ENCODE data around the gene KRT6B. TPM values are rescaled to one million over a fixed set of nuclear protein-coding genes. Genes with fewer than 3 reads are reported as not detected.
"Not testable (repeated sequence)": the region's sequence is repeated elsewhere in the genome, so short reads cannot be mapped to it uniquely, and the experiment has no call there.

Gene KRT6B
- polyA plus RNA-seq (ENCODE audit: insufficient read length in 3 of 3) = not detected
- long read RNA-seq, donor 1 = 0 reads
- long read RNA-seq, donor 2 = 0 reads
- long read RNA-seq, donor 3 = 0 reads
- long read RNA-seq, donor 4 = 0 reads
- long read RNA-seq, donor 5 = 0 reads
- long read RNA-seq, donor 6 = 0 reads
- long read RNA-seq, donor 7 = 0 reads
- long read RNA-seq, donor 8 = 0 reads
- long read RNA-seq, donor 9 = 0 reads
- long read RNA-seq, donor 10 = 0 reads
- long read RNA-seq, donor 11 = 0 reads
- long read RNA-seq, donor 12 = 0 reads
- long read RNA-seq, donor 13 = 0 reads
- long read RNA-seq, donor 14 = 0 reads
- long read RNA-seq, donor 15 = 0 reads
- long read RNA-seq, donor 16 = 0 reads

GRCh38 chr12:52452101-52452500, at the start of gene KRT6B:
Gene KRT6B, minus strand, starts transcription at chr12:52452146. Its CDS starts 68 bp downstream, at chr12:52452078.
- no peak for DNase-seq

GRCh38 chr12:52501490-52501889, 49.5 kb upstream of the KRT6B start:
- no peak for DNase-seq

GRCh38 chr12:52500574-52500973, 48.6 kb upstream of the KRT6B start:
- DNase-seq = not testable (repeated sequence)

- no peak for DNase-seq
Measured at GRCh38 chr12:52499806-52500560, 48.0 kb upstream of the KRT6B start.

GRCh38 chr12:52498946-52499345, 47.0 kb upstream of the KRT6B start:
- no peak for DNase-seq

- no peak for DNase-seq
Measured at GRCh38 chr12:52497975-52498374, 46.0 kb upstream of the KRT6B start.

- DNase-seq = no peak
Measured at GRCh38 chr12:52496590-52497071, 44.7 kb upstream of the KRT6B start.

- DNase-seq = no peak
Measured at GRCh38 chr12:52496054-52496453, 44.1 kb upstream of the KRT6B start.

GRCh38 chr12:52495389-52495788, 43.4 kb upstream of the KRT6B start:
- DNase-seq = peak; percentile 33

GRCh38 chr12:52494518-52494917, 42.6 kb upstream of the KRT6B start:
- DNase-seq = no peak

GRCh38 chr12:52494100-52494499, 42.2 kb upstream of the KRT6B start:
- no peak for DNase-seq

- no peak for DNase-seq
Measured at GRCh38 chr12:52493172-52493571, 41.2 kb upstream of the KRT6B start, which contains the start of gene KRT6A. Gene KRT6A, minus strand, starts transcription at chr12:52493257. Its CDS starts 69 bp downstream, at chr12:52493188.

- DNase-seq = not testable (repeated sequence)
Measured at GRCh38 chr12:52492405-52492804, 40.5 kb upstream of the KRT6B start.

- DNase-seq = not testable (repeated sequence)
Measured at GRCh38 chr12:52491495-52491894, 39.5 kb upstream of the KRT6B start.

GRCh38 chr12:52488736-52489135, 36.8 kb upstream of the KRT6B start:
- no peak for DNase-seq

- not testable (repeated sequence) for DNase-seq
Measured at GRCh38 chr12:52487744-52488443, 35.9 kb upstream of the KRT6B start.

- no peak for DNase-seq
Measured at GRCh38 chr12:52487211-52487610, 35.3 kb upstream of the KRT6B start.

- no peak for DNase-seq
Measured at GRCh38 chr12:52486166-52487105, 34.5 kb upstream of the KRT6B start.

- no peak for DNase-seq
Measured at GRCh38 chr12:52480073-52480472, 28.1 kb upstream of the KRT6B start.

GRCh38 chr12:52477651-52478050, 25.7 kb upstream of the KRT6B start:
- no peak for DNase-seq

GRCh38 chr12:52474212-52474611, 22.3 kb upstream of the KRT6B start:
- DNase-seq = no peak
